Stimulated activated CD8-positive, alpha-beta memory T cell treated with anti-CD3 and anti-CD28 coated beads, Interleukin-12 subunit alpha, Interleukin-12 subunit beta, amount 100 ng/mL, for 24 hours (primary cell): ENCODE data around the gene PGAP3.

ENCODE experiments used
- DNase-seq: peaks from one replicate; pipeline ENCODE4 v3.0.0-alpha.2; 2020; ENCODE audit errors: extremely low read depth

Gene PGAP3

DNA sequence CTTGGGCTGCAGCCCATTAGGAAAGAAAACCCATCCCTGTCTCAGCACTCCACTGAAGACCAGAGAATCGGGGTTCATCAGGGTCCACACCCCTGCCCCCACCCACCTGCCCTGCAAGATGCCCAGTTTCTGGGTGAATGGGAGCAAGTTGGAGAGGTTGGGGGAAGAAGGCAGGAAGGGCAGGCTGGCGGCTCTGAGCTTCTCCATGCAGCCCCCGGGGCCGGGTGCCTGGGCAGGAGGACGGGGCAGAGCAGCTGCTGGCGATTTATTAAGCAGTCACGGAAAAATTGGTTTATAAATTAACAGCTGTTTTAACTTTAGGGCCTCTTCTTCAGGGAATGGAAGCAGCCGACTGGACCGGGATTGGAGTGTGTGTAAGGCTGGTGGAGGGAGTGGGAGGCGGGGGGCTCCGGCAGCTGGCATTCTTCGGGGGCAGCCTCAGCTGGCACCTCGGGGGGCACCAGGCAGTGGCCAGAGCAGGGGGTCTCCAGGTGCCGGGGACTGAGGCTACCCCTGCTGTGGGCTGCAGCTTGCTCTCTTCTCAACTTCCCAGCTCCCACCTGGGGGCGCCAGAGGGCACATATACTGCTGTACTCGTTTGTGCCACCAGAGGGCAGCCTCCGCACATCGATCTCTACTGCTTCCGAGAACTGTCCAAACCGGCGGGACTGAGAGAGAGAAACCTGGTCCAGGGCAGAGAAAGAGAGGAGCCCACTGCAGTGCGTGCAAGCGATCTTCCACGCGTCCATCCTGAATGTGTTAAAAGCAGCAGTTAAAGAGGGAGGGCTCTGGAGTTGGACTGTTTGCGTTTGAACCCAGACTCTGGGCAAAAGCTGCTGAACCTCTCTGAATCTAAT, 66.1 kb downstream of the PGAP3 start:
- DNase-seq = peak; percentile 57
